Placental pericyte (primary cell): ENCODE data around the gene PLVAP. TPM values are rescaled to one million over a fixed set of nuclear protein-coding genes. Genes with fewer than 3 reads are reported as not detected.

ENCODE experiments used
- total RNA-seq: library from RNA; depleted of rRNA; stranded (reverse); fragments of >200 nt; gene quantifications from 2 replicates; pipeline ENCODE4 v1.2.3, GENCODE V29; 2012

The PLVAP gene, protein sequence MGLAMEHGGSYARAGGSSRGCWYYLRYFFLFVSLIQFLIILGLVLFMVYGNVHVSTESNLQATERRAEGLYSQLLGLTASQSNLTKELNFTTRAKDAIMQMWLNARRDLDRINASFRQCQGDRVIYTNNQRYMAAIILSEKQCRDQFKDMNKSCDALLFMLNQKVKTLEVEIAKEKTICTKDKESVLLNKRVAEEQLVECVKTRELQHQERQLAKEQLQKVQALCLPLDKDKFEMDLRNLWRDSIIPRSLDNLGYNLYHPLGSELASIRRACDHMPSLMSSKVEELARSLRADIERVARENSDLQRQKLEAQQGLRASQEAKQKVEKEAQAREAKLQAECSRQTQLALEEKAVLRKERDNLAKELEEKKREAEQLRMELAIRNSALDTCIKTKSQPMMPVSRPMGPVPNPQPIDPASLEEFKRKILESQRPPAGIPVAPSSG
- not detected in 2 replicates for total RNA-seq

DNA sequence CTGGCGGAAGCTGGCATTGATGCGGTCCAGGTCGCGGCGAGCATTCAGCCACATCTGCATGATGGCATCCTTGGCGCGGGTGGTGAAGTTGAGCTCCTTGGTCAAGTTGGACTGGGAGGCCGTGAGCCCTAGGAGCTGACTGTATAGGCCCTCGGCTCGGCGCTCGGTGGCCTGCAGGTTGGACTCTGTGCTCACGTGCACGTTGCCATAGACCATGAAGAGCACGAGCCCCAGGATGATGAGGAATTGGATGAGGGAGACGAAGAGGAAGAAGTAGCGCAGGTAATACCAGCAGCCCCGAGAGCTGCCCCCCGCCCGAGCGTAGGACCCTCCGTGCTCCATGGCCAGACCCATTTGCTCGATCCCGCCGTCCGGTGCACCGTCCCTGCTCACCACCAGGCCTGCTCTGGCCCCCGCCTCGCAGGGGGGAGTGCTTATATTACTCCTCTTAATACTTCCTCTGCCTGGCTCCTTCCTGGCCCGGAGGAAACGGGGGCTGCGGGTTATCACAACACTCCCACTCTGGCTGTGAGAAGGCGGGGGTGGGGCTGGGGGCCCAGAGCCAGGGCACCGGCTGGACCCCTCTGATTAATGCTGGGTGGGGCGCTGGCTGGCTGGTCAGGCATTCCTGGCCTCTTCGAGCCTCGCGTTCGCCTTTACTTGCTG is at the start of gene PLVAP:
PLVAP (minus strand) TSS at position 408 of the 666 bp plus-strand sequence; CDS start at position 354, 54 bp downstream.

DNA sequence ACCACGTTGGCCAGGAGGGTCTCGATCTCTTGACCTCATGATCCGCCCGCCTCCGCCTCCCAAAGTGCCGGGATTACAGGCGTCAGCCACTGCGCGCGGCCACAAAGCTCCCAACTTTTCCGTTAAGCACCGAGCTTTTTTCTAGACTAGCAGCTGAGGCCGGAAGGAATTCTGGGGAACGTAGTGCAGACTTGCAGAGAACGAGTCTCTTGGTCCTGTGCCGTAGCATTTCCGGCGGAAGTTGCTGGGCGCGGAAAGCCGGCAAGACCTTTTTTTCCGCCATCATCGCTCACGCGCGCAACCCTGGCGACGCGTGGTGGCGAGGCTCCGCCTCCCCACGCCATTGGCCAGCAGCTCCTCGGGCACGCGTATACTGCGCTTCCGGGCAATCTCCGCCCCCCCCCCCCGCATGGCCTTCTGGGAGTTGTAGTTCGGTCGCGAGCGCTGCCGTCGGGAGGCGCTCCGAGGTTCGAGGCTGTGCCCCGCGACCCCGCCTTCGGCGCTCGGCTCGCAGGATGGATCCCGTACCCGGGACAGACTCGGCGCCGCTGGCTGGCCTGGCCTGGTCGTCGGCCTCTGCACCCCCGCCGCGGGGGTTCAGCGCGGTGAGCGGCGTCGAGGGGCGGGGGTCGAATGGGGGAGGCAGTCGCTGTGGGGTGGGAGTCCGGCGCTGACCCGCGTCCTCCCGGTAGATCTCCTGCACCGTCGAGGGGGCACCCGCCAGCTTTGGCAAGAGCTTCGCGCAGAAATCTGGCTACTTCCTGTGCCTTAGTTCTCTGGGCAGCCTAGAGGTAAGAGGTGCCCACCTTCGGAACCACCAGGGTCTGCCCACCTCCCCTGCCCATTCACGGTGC is 42.7 kb upstream of the PLVAP start, which contains the start of gene MVB12A:
MVB12A (plus strand) TSS at position 427 of the 854 bp plus-strand sequence; CDS start at position 516, 89 bp downstream.

DNA sequence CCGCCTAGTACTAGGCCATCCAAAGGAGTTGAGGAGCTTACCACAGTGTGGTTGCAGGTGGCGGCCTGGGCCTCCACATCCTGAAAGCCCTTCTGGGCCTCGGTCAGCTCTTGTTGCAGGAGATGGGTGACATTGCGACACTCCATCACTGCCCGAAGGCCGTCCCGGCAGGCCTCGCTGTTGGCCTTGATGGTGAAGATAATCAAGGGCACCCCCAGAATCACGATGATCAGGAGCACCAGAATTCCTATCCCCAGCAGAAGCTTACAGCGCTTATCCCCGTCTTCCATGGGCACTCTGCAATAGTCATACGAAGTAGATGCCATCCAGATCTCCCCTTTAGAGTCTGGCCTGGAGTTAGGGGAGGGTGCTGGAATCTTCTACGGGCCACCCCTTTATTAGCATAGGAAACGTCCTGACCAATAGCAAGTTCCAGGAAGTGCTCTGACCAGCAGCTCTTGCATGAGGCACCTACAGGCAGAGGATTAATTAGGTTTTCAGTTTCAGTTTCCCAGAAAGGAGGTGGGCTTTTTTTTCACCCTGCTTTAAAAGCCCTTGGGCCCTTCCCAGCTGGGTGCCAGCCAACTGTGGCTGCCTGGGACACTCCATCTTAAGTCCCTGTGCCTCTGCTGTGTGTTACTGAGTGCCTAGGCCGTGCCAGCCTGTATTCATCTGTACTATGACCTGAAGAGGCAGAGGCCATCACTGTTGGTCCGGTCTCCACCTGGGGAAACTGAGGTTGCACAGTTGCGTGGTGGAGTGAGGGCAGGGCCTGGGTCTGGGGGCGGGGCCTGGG is 28.3 kb upstream of the PLVAP start, which contains the start of gene BST2:
BST2 (minus strand) TSS at position 381 of the 796 bp plus-strand sequence; CDS start at position 326, 55 bp downstream.

DNA sequence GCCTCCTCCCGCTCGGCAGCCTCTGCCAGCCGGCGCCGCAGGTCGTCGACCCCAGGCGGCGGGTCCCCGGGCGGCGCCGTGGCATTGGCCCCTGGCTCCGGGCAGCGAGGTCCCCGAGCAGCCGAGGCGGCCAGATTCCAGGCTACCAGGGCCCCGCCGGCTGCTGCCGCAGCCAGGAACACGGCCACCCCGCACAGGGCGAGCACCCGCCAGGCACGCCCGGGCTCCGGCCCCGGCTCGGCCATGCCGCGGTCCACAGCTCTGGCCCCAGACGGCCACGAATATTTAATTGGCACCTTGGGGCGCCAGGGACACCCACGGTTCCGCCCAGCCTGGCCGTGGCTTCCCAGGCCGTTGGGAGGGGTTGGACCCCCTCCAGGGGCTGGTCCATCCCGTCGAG is 16.8 kb upstream of the PLVAP start, which contains the start of gene CCDC194:
CCDC194 (minus strand) TSS at position 283 of the 400 bp plus-strand sequence; CDS start at position 245, 38 bp downstream.

DNA sequence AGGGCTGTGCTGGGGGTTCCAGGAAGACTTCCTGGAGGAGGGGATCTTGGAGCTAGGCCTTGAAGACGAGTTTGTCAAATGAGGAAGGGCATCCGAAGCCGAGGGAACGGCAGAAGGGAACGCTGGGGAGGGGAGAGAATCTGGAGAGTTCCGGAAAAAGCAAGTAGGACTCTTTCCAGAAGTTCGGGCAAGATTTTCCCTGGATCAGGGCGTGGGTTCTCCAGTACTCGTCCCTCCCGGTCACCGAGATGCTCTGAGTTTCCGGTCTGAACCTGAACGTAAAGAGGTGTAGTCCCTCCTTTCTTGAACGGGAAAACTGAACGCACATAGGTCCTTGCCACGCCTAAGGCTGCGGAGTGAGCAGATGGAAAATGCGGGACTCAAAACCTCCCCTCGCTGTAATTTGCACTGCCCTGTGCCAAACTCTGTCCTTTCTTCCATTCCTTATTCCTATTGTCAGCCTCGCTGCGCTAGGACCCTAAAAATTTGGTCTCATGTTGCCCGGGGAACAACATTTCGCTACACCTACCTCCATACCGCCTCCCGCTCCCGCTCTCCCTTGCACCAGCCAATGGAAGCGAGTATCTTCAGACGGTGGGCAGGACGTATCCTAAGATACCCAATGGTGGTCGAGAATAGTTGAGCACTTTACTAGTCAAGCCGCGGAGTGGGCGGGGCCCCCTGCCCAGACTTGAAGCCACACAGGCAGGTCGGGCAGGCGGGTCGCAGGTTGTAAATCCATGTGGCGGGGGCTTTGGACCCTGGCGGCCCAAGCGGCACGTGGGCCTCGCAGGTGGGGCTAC is 40.1 kb downstream of the PLVAP start, which contains the start of gene GTPBP3:
GTPBP3 (plus strand) TSS at position 682 of the 803 bp plus-strand sequence; CDS start at position 741, 59 bp downstream.

DNA sequence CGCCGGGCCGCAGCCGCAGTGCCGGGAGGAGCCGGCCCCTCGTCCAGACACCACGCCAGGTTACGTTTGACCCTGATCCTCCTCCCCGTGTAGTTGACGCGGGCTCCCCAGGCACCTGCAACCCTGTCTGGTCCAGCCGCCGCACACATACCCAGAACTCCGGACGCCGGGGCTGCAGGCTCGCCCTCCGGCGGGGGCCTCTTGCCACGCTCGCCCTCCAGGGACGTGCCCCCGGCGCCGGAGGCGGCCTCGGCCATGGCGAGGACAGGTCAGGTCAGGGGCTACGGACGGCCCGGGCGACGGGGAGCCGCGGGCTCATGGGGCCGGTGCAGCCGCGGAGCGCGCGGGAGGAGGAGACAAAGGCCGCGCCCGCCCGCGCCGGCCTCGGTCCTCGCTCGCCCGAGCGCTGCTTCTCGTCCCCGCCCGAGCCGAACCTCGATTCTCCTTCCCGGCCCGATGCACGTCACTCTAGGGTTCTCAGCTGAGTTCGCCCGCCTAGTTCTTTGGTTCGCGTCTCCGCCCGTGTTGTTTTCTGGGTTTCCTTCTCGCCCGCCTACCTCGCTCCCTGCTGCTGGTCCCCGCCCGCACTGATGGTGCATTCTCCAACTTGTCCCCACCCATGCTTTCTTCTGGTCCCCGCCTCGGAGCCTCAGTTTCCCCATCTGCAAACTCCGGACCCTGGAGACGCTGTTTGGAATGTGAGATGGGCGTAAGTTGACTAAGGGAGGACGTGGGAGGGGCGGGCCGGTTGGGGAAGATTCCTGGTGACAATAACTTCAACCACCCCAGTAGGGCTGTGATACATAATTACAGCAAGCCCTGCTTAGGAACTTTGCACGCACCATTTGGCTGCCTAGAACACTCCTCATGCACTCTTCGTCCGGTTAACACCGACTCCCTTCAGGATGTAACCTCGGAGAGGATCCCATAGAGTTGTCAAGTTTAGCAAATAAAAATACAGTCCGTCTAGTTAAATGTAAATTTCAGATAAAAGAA is 42.4 kb downstream of the PLVAP start, which contains the start of gene ANO8:
ANO8 (minus strand) TSS at position 442 of the 996 bp plus-strand sequence; CDS start at position 257, 185 bp downstream.

DNA sequence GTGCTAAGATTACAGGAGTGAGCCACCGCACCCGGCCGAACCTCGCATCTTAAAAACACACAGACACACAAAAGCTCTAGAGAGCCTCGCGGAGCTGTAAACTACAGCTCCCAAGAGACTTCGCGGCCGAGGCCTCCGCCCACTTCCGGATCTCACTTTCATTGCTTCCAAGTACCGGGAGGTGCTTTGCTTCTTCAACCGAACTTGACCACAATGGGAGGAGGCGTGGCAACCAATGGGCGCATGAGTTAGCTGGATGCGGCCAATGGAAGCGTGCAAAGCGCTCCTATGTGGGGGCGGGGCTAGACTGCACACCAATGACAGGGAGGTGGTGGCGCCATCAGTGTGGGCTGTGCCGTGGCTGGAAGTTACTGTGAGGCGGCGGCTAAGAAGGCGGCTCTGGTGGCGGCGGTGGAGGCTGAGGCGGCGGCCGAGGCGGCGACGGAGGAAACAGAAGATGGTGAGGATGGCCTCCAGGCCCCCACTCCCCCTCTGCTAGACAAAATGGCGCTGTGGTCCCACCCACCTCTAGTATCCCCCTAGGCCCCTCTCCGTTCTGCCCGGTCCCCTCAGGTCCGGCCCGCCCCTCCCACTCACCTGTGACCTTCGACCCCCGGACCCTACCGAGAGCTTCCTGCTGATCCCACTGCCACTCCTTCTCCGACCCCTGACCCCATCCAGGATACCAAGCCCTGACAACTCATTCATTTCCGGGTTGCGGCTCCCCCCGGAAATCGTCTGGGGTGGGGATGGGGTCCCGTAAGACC is 67.8 kb downstream of the PLVAP start, which contains the start of gene DDA1:
DDA1 (plus strand) TSS at position 366 of the 767 bp plus-strand sequence; CDS start at position 458, 92 bp downstream.

DNA sequence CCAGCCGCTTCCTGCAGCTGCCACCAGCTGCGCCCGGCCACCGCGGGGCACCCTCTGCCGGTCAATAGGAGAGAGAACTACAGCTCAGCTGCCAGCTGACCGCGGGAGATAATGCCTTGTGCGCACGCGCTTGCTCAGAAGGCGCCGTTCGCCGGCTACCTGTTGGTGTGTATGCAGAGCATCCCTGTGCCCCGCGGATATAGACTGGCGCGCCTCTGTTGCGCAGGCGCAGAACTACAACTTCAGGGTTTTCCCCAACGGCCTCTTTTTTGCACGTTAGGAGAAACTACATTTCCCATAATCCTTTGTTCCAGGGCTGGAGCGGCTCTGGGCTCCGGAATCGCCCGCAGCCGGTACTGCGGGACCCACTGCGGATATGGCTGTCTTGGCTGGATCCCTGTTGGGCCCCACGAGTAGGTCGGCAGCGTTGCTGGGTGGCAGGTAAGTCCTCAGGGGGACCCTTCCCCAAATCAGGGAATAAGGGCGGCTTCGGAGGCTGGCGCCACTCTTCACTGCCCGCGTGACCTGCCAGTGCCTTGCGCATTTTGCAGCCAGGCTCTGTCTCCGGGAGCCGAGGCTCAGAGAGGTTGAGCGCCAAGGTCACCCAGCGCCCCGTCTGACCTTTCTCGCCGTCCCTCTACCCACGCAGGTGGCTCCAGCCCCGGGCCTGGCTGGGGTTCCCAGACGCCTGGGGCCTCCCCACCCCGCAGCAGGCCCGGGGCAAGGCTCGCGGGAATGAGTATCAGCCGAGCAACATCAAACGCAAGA is 71.4 kb downstream of the PLVAP start, which contains the start of gene MRPL34:
MRPL34 (plus strand) TSS at position 356 of the 768 bp plus-strand sequence; CDS start at position 377, 21 bp downstream.

DNA sequence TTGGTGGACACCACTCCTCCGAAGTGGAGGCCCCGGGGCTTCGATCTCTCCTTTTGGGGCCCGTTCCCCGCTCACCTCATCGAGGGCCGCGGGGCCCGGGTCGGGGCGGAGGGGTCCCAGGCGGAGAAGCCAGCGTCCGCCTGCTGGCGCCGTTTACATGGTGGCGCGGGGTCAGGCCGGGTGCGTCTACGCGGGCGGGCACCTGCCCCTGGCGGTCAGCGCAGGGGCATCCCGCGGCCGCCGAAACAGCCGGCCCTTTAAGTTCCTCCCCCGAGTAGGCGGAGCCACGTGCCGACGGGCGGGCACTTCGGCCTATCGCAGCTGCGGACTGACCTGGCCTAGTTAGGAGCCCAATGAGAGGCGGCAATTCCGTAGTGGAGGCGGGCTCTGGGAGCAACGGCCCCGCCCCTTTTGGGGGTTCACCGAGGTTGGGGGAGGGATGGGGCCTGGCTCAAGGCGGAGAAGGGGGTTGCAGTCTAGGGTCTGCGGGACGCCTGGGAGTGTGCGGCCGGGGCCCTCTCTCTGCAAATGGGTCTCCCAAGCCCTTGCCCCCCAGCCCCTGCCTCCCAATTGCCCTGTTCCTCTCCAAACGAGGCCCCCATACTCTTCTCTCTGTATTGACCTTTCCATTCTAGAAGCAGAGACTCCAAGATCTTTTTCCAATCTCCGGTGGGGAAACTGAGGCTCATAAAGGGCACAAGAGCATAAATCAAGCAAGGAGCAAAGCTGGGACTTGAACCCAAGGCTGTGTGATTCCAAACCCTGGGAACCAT is 73.8 kb downstream of the PLVAP start, which contains the start of gene ABHD8:
ABHD8 (minus strand) TSS at position 259 of the 773 bp plus-strand sequence. CDS start 1,809 bp downstream, outside the sequence.

Other genes with a start within 250 kb of the PLVAP start
- 15.2 and 52.7 TPM in 2 replicates for gene USE1, start 162.0 kb downstream of the PLVAP start, total RNA-seq
- gene OCEL1, start 151.1 kb downstream of the PLVAP start, total RNA-seq, result 5.4 and 6.3 TPM in 2 replicates
- 60.6 and 86.5 TPM in 2 replicates for gene NR2F6, start 131.4 kb downstream of the PLVAP start, total RNA-seq
- gene USHBP1, start 112.6 kb downstream of the PLVAP start, total RNA-seq, result 0.14 TPM in 1 of 2 replicates, not detected in the other
- 93.4 and 96.1 TPM in 2 replicates for gene BABAM1, start 109.9 kb downstream of the PLVAP start, total RNA-seq
- gene ANKLE1, start 95.4 kb downstream of the PLVAP start, total RNA-seq, result 0.44 and 0.57 TPM in 2 replicates
- gene ABHD8, start 73.9 kb downstream of the PLVAP start, total RNA-seq, result 8.3 and 12.0 TPM in 2 replicates
- 26.7 and 51.8 TPM in 2 replicates for gene MRPL34, start 71.5 kb downstream of the PLVAP start, total RNA-seq
- 28.0 and 29.3 TPM in 2 replicates for gene DDA1, start 67.8 kb downstream of the PLVAP start, total RNA-seq
- gene ANO8, start 42.5 kb downstream of the PLVAP start, total RNA-seq, result 4.4 and 6.6 TPM in 2 replicates
- 13.3 and 24.3 TPM in 2 replicates for gene GTPBP3, start 39.8 kb downstream of the PLVAP start, total RNA-seq
- 0.22 TPM in 1 of 2 replicates, not detected in the other for gene CCDC194, start 16.9 kb upstream of the PLVAP start, total RNA-seq
- gene BST2, start 28.3 kb upstream of the PLVAP start, total RNA-seq, result 6.2 and 36.3 TPM in 2 replicates
- 43.8 and 56.0 TPM in 2 replicates for gene MVB12A, start 42.7 kb upstream of the PLVAP start, total RNA-seq
- not detected in 2 replicates for gene TMEM221, start 71.3 kb upstream of the PLVAP start, total RNA-seq
- gene NXNL1, start 83.6 kb upstream of the PLVAP start, total RNA-seq, result not detected in 2 replicates
- gene SLC27A1, start 93.2 kb upstream of the PLVAP start, total RNA-seq, result 10.2 and 22.8 TPM in 2 replicates
- gene PGLS, start 134.3 kb upstream of the PLVAP start, total RNA-seq, result 52.0 and 110 TPM in 2 replicates
- gene COLGALT1, start 178.3 kb upstream of the PLVAP start, total RNA-seq, result 200 and 201 TPM in 2 replicates